ENCODE measurements around the gene RPS6KA4.
A peak's percentile ranks its signal among the peaks of the same experiment; 100 is the strongest.

GRCh38 chr11:64343767-64344559, 15.0 kb upstream of the RPS6KA4 start:
- peak in 2 of 3 experiments; percentile 35 to 55; a peak in 4 of 6 replicates for TF ChIP-seq CTCF (IDR thresholded peaks at IDR 0.05 in 2 of 3, conservative IDR thresholded peaks at IDR 0.05 in 1 of 3; ENCODE audit: borderline replicate concordance in 1 of 3, insufficient read depth in 1 of 3, low read depth in 2 of 3, low read length in 2 of 3)
- TF ChIP-seq CEBPB (IDR thresholded peaks at IDR 0.05; ENCODE audit: low read depth) = no peak

Measured in HCT116 (cell line).